K562 (cell line): Measurements from ENCODE around the gene UBE2V1. TPM values are rescaled to one million over a fixed set of nuclear protein-coding genes. Genes with fewer than 3 reads are reported as not detected.

ENCODE experiments used
- ATAC-seq: fragments of 200-7000 bp; cut with Tn5 transposase; 3 replicates; pipeline ENCODE4 v1.9.1; 2020; ENCODE audit warnings: moderate library complexity
- BruUV-seq: library from RNA; stranded (reverse); fragments of 400-500 nt; replicated peaks from 2 replicates; lab custom pipeline; 2021; lab: Mats Ljungman, UMichigan
- CTCF ChIA-PET: fragments of 300-600 bp; formaldehyde crosslinking; extraction: SDS; loops from one replicate; lab custom pipeline; 2021; ENCODE audit warnings: low intra/inter-chr PET ratio; lab: Yijun Ruan, JAX
- POLR2A ChIA-PET: fragments of 300-600, 350-650 bp; sonication (Branson Sonifier 250); formaldehyde crosslinking; extraction: SDS; loops from one replicate; lab custom pipeline; 2021; ENCODE audit warnings: antibody characterized with exemption, inconsistent platforms; lab: Yijun Ruan, JAX
- DNase-seq, 4 experiments: peaks; one replicate each; pipeline versions ENCODE4 v3.0.0 to v3.0.0-alpha.2; 2011 to 2018; ENCODE audit warnings: low spot score in 3 of 4, mixed read lengths in 3 of 4; ENCODE audit errors: extremely low read depth in 1 of 4
- FAIRE-seq: peaks from 2 replicates; lab custom pipeline; 2011; peaks lifted over from hg19 to GRCh38; lab: Jason Lieb, UNC
- H2AFZ ChIP-seq: 2 replicates; pipeline ENCODE4 v1.6.0; 2011; ENCODE audit warnings: low read depth, low read length, control low read depth, inconsistent platforms
- H3K27ac ChIP-seq: fragments of 200-600 bp; 3 replicates; pipeline ENCODE4 v1.8.0; 2011; ENCODE audit warnings: low read depth, mild to moderate bottlenecking, control low read depth, inconsistent platforms, low read length, moderate library complexity, mixed read lengths; ENCODE audit errors: extremely low read depth
- H3K27me3 ChIP-seq, 2 experiments: fragments of 300-600 bp in 1 of 2; 2 replicates in 1 of 2; 3 replicates in 1 of 2; pipeline versions ENCODE4 v1.6.0 to v1.8.0; 2011; ENCODE audit warnings: inconsistent platforms in 2 of 2, low read length in 2 of 2, mild to moderate bottlenecking in 1 of 2, mixed read lengths in 1 of 2, moderate library complexity in 1 of 2; ENCODE audit not compliant: control insufficient read depth in 2 of 2, insufficient read depth in 2 of 2
- H3K36me3 ChIP-seq: fragments of 300-600 bp; 3 replicates; pipeline ENCODE4 v1.8.0; 2011; ENCODE audit warnings: mild to moderate bottlenecking, low read length, inconsistent platforms; ENCODE audit not compliant: control insufficient read depth, insufficient read depth
- H3K4me1 ChIP-seq, 2 experiments: fragments of 200-600 bp in 1 of 2; replicated peaks in 1 of 2; 2 replicates in 1 of 2; 3 replicates in 1 of 2; pipeline versions ENCODE4 v1.5.1 to v1.8.0; 2011; ENCODE audit warnings: inconsistent platforms in 2 of 2, low read length in 2 of 2, mild to moderate bottlenecking in 1 of 2, mixed read lengths in 1 of 2, moderate library complexity in 1 of 2; ENCODE audit not compliant: control insufficient read depth in 2 of 2, insufficient read depth in 2 of 2
- H3K4me2 ChIP-seq: 2 replicates; pipeline ENCODE4 v1.6.1; 2011; ENCODE audit warnings: low read length, control low read depth, inconsistent platforms, mixed read lengths; ENCODE audit not compliant: insufficient read depth
- H3K4me3 ChIP-seq: fragments of 200-600 bp; sonication (generic), shearing (Covaris generic); 2 replicates; pipeline ENCODE4 v1.5.1; 2016; ENCODE audit warnings: control low read depth, inconsistent platforms
- H3K79me2 ChIP-seq: fragments of 200-600 bp; 3 replicates; pipeline ENCODE4 v1.8.0; 2011; ENCODE audit warnings: low read length, inconsistent platforms; ENCODE audit not compliant: control insufficient read depth, insufficient read depth
- H3K9ac ChIP-seq, 2 experiments: 2 replicates each; pipeline versions ENCODE4 v1.6.0 to v1.6.1; 2011; ENCODE audit warnings: low read depth in 2 of 2, low read length in 2 of 2, control low read depth in 1 of 2, inconsistent platforms in 1 of 2, mild to moderate bottlenecking in 1 of 2, mixed read lengths in 1 of 2; ENCODE audit not compliant: insufficient read depth in 1 of 2
- H3K9me1 ChIP-seq: one replicate; pipeline ENCODE4 v1.6.0; 2011; ENCODE audit warnings: inconsistent platforms, mild to moderate bottlenecking, low read length, moderate library complexity; ENCODE audit not compliant: control insufficient read depth, insufficient read depth
- H3K9me3 ChIP-seq: replicated peaks from 2 replicates; pipeline ENCODE4 v1.5.1; 2011; ENCODE audit warnings: low read depth, low read length, inconsistent platforms; ENCODE audit not compliant: control insufficient read depth, insufficient read depth
- H4K20me1 ChIP-seq: replicated peaks from 2 replicates; pipeline ENCODE4 v1.6.1; 2011; ENCODE audit warnings: low read length, inconsistent platforms, mixed read lengths; ENCODE audit not compliant: control insufficient read depth, insufficient read depth
- CREB3 ChIP-seq: fragments of 450-650 bp; conservative IDR thresholded peaks from 2 replicates; pipeline ENCODE4 v1.6.1; 2016; ENCODE audit warnings: missing genetic modification characterization, low read depth, mild to moderate bottlenecking, missing compliant biosample characterization, moderate library complexity
- DMBX1 ChIP-seq: fragments of 250-450 bp; sonication (Bioruptor Pico); IDR thresholded peaks from 2 replicates; pipeline ENCODE4 v1.8.0; 2022; ENCODE audit warnings: inconsistent platforms, mild to moderate bottlenecking, moderate library complexity, borderline replicate concordance
- FOSL1 ChIP-seq: fragments of 200-800 bp; sonication (Bioruptor generic); conservative IDR thresholded peaks from 2 replicates; pipeline ENCODE4 v1.6.1; 2016; ENCODE audit warnings: missing genetic modification characterization, missing compliant biosample characterization
- FOXP4 ChIP-seq: sonication (generic); formaldehyde crosslinking; IDR thresholded peaks from 2 replicates; pipeline ENCODE4 v1.8.0; 2022; ENCODE audit warnings: mild to moderate bottlenecking, missing genetic modification reagents, borderline replicate concordance
- HLTF ChIP-seq: fragments of 450-650 bp; IDR thresholded peaks from 2 replicates; pipeline ENCODE4 v1.6.1; 2016
- MEIS2 ChIP-seq: fragments of 450-650 bp; IDR thresholded peaks from 2 replicates; pipeline ENCODE4 v1.6.1; 2014; ENCODE audit warnings: mild to moderate bottlenecking; ENCODE audit not compliant: partially characterized antibody
- MIER1 ChIP-seq: fragments of 450-650 bp; IDR thresholded peaks from 2 replicates; pipeline ENCODE4 v1.6.1; 2016; ENCODE audit warnings: antibody characterized with exemption, mild to moderate bottlenecking, low read depth
- NELFE ChIP-seq: IDR thresholded peaks from 2 replicates; pipeline ENCODE4 v1.6.1; 2011; ENCODE audit warnings: mild to moderate bottlenecking; ENCODE audit not compliant: insufficient read depth, insufficient read length
- NFRKB ChIP-seq: fragments of 450-650 bp; IDR thresholded peaks from 2 replicates; pipeline ENCODE4 v1.6.1; 2016; ENCODE audit warnings: low read depth
- NR3C1 ChIP-seq: sonication (generic); formaldehyde crosslinking; IDR thresholded peaks from 2 replicates; pipeline ENCODE4 v1.8.1; 2022; ENCODE audit warnings: missing genetic modification reagents
- TAF7 ChIP-seq: fragments of 450-650 bp; IDR thresholded peaks from 2 replicates; pipeline ENCODE4 v1.6.1; 2016; ENCODE audit warnings: missing genetic modification characterization, missing compliant biosample characterization
- TBP ChIP-seq: optimal IDR thresholded peaks from 2 replicates; pipeline ENCODE3; 2011; ENCODE audit warnings: low read depth, low read length, improper control_type of control experiment
- ZBTB33 ChIP-seq: sonication (generic); formaldehyde crosslinking; IDR thresholded peaks from 2 replicates; pipeline ENCODE4 v1.8.1; 2023; ENCODE audit warnings: mild to moderate bottlenecking, missing genetic modification reagents
- ZNF408 ChIP-seq: fragments of 250-450 bp; sonication (Bioruptor Pico); IDR thresholded peaks from 2 replicates; pipeline ENCODE4 v1.4.0; 2020; ENCODE audit warnings: low read depth, mild to moderate bottlenecking, moderate library complexity
- ZNF444 ChIP-seq: fragments of 250-450 bp; sonication (Bioruptor Pico); IDR thresholded peaks from 2 replicates; pipeline ENCODE4 v1.4.0; 2020; ENCODE audit warnings: mild to moderate bottlenecking, moderate library complexity
- WGBS: fragments of 100-300 bp; shearing (Covaris generic); methylation state at CpG from one replicate; pipeline ENCODE4 v1.1.6; 2016; ENCODE audit warnings: low coverage, mixed read lengths; ENCODE audit not compliant: insufficient coverage; ENCODE audit errors: missing lambda C conversion rate; 5-methylcytosine and 5-hydroxymethylcytosine counted together
- in situ Hi-C: fragments of 300-500 bp; cut with MboI; formaldehyde crosslinking; loops from 4 replicates; pipeline ENCODE4 v1.15.0; 2018; ENCODE audit warnings: inconsistent platforms, mixed read lengths
- intact Hi-C: fragments of 100-400 bp; cut with micrococcal nuclease; formaldehyde crosslinking; loops from 2 replicates; pipeline ENCODE4 v1.14.2; 2022
- polyA plus RNA-seq, 8 experiments: library from polyadenylated mRNA; depleted of rRNA in 4 of 8; stranded (reverse) in 5 of 8; unstranded in 3 of 8; fragments of >200 nt; fragmentation: Nextera tagmentation in 2 of 8; fragmentation: Illumina TruSeq in 1 of 8; extraction: Ambion mirVana in 2 of 8; extraction: Trizol in 1 of 8; gene quantifications; 2 replicates each; pipeline versions ENCODE4 v1.2.1 to v1.2.3, GENCODE V29; 2011 to 2014; ENCODE audit warnings: inconsistent platforms in 1 of 8, missing spikeins in 1 of 8
- total RNA-seq, 7 experiments: library from RNA; depleted of rRNA in 6 of 7; stranded (reverse); fragments of >200 nt in 6 of 7; fragmentation: Illumina TruSeq in 2 of 7; extraction: Trizol in 2 of 7; gene quantifications; 2 replicates each; pipeline versions ENCODE4 v1.2.1 to v1.2.3, GENCODE V29; 2011 to 2021; ENCODE audit warnings: low replicate concordance in 1 of 7

The UBE2V1 gene
- total and polyA plus RNA-seq, 9 of the 15 experiments (the other 6 are each of a cell fraction or from before 2014, with no cell fraction given), result 93.0 to 357 (median 119) TPM

GRCh38 chr20:50053362-50054230 is 59.4 kb downstream of the UBE2V1 start:
- 57% methylated on average over 19 of the region's 19 CpGs for WGBS
- no peak for TF ChIP-seq TBP
- no peak for TF ChIP-seq ZNF408 (CRISPR knock-in tag)
- TF ChIP-seq ZNF444 (CRISPR knock-in tag), result no peak
- no peak for TF ChIP-seq TAF7
- TF ChIP-seq DMBX1, result no peak
- TF ChIP-seq CREB3 (tag), result no peak
- TF ChIP-seq MIER1, result no peak
- TF ChIP-seq FOXP4 (CRISPR knock-in tag), result no peak
- TF ChIP-seq FOSL1 (tag), result no peak
- TF ChIP-seq NFRKB, result no peak
- TF ChIP-seq ZBTB33 (CRISPR knock-in tag), result peak; percentile 60; the same call in 1 of the 2 replicates
- no peak for TF ChIP-seq NELFE
- TF ChIP-seq HLTF, result no peak
- TF ChIP-seq NR3C1 (CRISPR knock-in tag), result no peak
- no peak for TF ChIP-seq MEIS2

More at GRCh38 chr20:50053362-50054230, 59.4 kb downstream of the UBE2V1 start:
- Histone ChIP-seq H4K20me1 (no peaks in the 10 kb centered on the region), H3K36me3 (no peaks in the 10 kb centered on the region), H3K79me2 (no peaks in the 10 kb centered on the region), H3K27me3 (no peaks in the 10 kb centered on the region), H3K27ac (no peak overlapping the region), H3K9ac (peak overlapping the region in 1 of 2 experiments; percentile 18; a peak in 1 of 4 replicates), H3K9me1 (no peaks in the 10 kb centered on the region), H2AFZ (no peak overlapping the region), H3K4me2 (no peak overlapping the region), H3K4me3 (no peak overlapping the region), H3K9me3 (no peaks in the 10 kb centered on the region), H3K4me1 (peaks cover 7 to 28% of the 10 kb centered on the region in 2 experiments)
- ChIA-PET CTCF (no interaction called here), POLR2A (interaction anchor here (0.5 to 0.6 kb wide), 3 partner anchors 28 to 722 kb away, joined by 3 to 6 read pairs (median 3); no protein-coding TSS in a partner anchor)
- ATAC-seq, result no peak
- intact Hi-C loops (no loop called here), in situ Hi-C loops (no loop called here)
- FAIRE-seq, result peak; percentile 44
- BruUV-seq, result no TSS peak
- no peak for DNase-seq
